HG03457 (cell line): ENCODE results near the gene DLGAP3.
"Not testable (repeated sequence)": the region's sequence is repeated elsewhere in the genome, so short reads cannot be mapped to it uniquely, and the experiment has no call there.

Source experiments
- ATAC-seq: cut with Tn5 transposase; IDR thresholded peaks from one replicate; pipeline ENCODE4 v1.9.1; 2021; ENCODE audit warnings: moderate number of reproducible peaks; ENCODE audit not compliant: unreplicated experiment

Gene DLGAP3

DNA sequence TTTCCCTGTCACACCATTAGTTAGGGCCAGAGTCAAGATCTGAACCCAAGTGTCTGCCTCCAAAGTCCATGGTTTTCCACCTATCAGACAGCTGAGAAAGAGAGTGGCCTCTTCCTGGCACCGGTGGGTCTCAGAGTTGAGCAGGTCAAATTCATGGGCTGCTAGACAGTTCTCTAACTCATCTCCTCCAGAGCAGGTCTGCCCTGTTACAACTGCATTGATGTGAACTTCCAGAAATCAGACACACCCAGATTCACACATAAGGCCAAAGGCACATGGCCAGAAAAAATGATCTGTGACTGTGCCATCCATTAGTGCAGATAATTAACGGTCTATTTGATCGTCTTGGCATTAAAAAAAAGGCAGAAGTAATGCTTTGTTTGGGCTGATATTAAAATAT, 87.4 kb downstream of the DLGAP3 start:
- no peak for ATAC-seq

DNA sequence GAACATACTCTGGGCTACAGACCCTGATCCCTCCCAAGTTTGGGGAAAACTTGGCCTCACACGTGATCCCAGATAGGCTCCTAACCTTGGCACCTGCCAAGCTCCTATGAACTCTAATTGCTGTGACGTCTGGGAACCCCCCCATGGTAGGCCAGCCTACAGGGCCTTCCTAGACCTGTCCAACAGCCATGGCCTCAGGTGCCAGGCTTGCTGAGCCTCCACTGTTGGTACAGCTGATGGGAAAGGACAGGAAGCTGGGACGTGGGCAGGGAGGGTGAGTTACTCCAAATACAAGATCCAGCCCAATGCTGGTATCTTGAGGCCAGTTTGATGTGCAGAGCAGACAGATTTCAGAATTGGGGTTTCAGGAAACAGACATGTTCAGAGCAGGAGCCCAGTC, 89.0 kb downstream of the DLGAP3 start:
- ATAC-seq, result no peak

DNA sequence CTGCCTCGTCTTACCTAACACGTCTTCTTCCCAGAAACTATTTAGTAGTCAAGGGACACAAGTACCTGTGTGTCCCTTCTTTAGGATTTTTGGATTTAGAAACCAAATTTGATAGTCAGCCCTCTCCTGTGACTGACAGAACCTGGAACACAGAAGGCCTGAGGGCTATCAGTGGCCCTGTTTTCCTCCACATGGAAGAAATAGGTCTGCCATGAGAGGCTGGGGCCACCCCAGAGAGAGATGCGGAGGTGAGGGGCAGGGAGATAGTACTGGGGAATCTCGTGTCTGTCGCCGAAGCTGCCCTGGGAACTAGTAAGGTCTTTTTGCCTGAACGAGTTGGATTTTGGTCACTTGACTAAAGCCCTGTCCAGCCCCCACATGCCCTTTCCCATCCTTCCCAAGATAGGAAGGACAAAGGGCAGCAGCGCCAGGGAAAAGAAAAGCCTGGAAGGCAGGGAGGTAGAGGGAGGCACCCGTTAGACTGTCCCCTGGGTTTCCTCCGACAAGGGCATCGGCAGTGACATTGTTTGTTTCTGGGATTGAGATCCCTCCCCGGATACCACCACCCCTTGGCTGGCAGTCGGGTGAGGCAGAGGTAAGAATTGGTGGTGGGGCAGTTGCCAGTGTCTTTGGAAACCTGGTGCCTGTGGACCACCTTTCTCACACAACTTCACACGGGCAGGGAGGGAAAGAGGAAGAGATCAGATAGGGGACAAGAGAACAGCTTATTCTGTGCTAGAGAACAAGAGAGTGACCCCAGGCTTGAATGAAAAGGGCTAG, 89.7 kb downstream of the DLGAP3 start:
- ATAC-seq, result no peak

DNA sequence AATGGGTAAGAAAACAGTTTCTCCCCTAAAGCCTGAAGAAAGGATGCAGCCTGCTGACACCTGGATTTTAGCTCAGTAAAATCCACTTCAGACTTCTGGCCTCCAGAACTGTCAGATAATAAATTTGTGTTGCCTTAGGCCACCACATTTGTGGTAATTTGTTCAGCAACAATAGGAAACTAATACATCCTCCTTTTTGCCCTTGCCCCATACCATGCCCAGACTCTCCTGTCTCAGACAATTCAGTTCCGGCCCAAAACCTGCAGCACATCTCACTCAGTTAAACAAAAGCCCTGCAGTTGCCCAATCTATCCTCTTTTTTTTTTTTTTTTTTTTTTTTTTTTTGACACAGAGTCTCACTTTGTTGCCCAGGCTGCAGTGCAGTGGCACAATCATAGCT, 95.7 kb downstream of the DLGAP3 start:
- ATAC-seq, result no peak

DNA sequence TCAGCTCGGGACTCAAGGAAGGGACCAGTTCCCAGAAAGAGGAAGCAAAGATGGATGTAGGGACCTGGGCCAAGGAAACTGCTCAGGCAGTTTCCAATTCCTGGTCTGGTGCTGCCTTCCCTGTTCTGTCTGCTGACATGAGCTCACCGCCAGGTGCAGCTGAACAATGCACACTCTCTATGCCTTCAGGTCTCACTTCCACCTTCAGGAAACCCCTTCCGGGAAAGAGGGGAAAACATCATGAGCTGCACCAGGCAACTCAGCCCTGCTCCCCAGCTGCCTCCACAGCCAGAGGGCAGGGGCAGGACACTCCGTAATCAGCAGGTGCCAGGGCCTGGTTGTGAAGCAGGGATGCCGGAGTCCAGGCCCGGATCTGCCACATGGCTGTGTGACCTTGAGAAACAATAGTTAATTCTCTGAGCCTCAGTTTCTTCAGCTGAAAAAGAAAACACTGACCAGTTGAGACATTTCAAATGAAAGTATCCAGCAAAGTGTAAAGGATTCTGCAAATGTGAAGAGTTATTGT, 97.7 kb downstream of the DLGAP3 start:
- ATAC-seq, result no peak

DNA sequence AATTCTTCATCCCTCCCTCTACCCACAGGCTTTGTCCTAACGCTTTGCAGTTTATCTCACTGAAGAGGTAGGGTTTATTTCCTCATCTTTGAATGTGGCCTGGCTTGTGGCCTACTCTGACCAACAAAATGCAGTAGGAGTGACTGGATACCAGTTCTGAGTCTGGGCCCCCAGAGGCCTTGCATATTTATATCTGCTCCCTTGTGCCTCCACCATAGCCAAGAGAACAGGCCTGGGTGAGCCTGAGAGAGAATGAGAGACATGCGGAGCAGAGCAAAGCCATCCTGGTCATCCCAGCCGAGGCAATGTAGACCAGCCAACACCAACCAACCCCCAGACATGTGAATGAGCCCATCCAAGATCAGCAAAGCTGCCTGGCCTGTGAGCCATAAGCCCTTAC, 100.2 kb downstream of the DLGAP3 start:
- no peak for ATAC-seq

DNA sequence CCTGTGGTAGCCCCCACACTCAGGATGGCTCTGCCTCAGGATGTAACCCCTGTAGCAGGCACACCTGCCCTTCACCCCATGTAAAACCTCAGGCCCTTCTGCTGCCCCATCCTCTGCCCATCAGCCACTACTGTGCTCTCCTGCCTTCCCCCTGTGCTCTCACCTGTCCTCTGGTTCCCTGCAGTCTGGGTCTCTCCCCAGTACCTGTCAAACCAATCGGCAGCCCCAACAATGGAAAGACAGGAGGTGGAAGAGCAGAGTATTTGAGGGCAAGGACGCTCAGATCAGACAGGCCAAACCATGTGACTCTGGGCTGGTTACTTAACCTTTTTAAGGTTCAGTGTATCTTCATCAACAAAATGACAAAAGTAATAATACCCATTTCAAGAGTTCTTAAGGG, 100.8 kb downstream of the DLGAP3 start:
- no peak for ATAC-seq

DNA sequence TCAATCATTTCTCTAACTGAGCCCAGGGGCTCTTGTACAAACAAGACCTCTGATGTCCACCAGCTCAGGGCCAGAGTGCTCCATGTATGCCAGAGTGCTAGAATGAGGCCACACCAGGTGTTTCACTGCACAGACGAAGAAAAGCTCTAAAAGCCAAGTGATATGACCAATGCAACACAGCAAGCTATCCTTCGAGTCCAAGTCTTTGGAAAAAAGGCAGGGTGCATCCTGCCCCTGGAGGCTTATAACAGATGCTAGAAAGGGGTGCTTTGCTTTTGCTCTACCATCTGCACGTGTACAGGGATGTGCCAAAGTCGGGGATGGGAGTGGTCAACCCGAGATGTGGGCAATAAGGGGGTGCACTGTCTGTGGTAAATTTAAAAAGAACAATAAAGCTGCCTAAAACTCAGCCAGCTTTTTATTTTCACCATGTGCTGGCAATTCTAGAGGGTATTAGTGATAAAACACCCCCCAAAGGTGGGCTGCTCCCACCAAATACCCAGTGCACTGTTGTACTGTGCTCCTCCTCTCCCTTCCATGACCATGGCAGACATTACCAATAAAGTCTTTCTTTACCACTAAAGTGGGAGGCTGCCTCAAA, 102.0 kb downstream of the DLGAP3 start:
- ATAC-seq, result no peak

DNA sequence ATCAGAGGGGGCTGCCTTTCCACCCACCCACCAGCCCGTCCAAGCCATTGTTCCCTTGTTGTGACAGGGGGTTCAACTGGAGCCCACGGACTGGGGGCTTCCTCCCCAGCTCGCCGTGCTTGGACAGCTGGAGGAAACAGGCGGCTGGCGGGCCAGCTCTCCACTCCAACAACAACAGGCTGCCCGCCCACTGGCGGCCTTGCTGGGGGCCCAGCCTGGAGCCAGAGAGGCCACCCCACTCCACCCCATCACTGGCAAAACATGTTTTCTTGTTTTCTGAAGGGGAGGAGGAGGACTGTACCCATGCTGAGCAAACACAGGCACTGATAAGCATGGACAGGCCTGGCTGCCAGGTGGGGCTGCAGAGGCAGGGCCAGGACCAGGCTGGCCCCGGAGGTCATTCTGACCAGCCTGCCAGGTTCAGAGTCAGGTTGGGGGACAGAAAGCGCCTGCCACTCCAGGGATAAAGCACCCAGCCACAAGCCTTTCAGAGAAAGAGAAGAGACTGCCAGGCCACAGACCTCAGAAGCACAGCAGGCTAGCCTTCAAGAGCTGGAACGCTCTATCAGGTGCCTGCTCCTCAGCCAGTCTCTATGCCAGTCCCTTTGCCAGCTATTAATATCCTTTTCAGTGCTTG, 103.9 kb downstream of the DLGAP3 start:
- ATAC-seq, result no peak

DNA sequence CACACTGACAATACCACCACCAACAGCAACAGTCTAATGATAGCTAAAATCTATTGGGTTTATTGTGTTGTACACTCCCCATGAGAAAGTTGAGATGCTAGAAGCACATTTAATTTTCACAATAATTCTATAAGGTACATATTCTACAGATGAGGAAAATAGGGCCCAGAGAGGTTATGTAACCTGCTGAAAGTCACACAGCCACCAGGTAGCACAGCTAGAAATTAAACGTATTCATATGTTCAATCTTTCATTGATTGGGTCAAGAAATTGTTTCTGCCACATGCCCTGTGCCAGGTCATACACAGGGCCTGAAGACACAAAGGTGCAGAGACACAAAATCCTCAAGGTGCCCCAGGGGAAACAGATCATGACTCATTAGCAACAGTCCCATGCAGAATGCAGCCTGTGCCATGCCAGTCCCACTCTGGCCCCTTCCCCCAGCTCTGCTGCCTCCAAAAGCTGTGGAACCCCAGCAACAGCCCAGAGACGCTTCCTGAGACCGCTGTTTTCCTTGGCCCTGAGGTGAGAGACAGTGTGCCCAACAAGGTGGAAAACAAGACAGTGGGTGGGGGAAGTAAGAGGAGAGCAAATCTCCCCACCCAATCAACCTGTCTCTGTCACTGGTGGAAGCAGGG, 104.5 kb downstream of the DLGAP3 start:
- ATAC-seq, result no peak

DNA sequence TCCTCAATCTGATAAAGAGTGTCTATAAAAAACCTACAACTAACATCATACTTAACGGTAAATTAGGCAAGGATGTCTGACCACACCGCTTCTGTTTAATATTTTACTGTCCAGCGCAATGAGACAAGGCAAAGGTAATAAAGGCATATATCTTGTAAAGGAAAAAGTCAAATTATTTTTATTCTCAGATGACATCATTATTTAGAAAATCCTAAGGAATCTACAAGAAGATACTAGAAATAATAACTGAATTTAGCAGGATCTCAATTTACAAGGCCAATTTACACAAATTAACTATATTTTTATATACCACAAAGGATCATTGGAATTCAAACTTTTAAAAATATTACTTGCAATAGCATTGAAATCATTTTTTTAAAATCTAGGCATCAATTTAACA, 107.2 kb downstream of the DLGAP3 start:
- ATAC-seq, result no peak

DNA sequence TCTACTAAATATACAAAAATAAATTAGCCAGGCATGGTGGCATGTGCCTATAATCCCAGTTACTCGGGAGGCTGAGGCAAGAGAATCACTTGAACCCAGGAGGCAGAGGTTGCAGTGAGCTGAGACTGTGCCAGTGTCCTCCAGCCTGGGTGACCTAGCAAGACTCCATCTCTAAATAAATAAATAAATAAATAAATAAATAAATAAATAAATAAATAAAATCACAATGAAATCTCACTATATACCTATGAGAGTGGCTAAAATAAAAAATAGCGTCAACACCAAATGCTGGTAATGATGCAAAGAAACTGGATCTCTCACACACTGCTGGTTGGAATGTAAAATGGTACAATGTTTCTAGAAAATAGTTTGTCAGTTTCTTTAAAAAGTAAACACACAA, 110.6 kb downstream of the DLGAP3 start:
- ATAC-seq, result not testable (repeated sequence)

DNA sequence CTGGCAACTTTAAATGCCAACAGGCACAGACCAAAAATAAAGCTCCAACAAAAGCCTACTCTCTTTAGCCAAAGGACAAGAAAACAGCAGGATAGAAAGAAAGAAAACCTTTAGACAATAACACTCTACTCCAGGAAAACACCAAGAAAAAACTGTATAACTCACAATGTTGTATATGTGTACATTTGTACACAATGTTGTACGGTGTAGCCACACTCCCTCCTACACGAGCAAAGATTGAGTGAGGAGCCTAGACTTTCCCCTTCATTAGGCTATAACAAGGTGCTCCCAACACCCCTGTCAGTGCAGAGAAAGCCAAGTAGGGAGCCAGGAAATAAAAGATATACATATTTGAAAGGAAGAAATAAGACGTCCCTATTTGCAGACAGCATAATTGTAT, 112.7 kb downstream of the DLGAP3 start:
- ATAC-seq, result no peak

DNA sequence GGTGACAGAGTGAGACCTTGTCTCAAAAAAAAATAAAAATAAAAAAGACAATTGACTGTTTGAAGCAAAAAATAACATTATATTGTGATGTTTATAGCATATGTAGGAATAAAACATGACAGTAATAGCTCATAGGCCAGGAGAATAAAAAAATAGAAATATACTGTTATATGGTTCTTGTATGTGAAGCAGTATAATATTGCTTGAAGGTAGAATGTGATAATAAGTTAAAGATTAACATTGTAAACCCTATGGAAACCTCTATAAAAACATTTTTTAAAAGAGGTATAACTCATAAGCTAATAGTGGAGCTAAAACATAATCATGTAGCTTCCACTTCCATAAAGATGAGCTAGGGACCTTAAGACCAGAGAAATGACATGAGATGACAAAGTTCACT, 113.1 kb downstream of the DLGAP3 start:
- ATAC-seq, result no peak
